Limb (tissue), 2 donors: ENCODE measurements around the gene SF3B2.
"Not testable (repeated sequence)": the region's sequence is repeated elsewhere in the genome, so short reads cannot be mapped to it uniquely, and the experiment has no call there.

Experiments
- DNase-seq, 2 donors: peaks; one replicate each; pipeline ENCODE4 v3.0.0-alpha.2; 2016; ENCODE audit errors: extremely low spot score in 2 of 2

The SF3B2 gene

GRCh38 chr11:66071381-66071801 is 19.2 kb downstream of the SF3B2 start:
- DNase-seq, result no peak

DNA sequence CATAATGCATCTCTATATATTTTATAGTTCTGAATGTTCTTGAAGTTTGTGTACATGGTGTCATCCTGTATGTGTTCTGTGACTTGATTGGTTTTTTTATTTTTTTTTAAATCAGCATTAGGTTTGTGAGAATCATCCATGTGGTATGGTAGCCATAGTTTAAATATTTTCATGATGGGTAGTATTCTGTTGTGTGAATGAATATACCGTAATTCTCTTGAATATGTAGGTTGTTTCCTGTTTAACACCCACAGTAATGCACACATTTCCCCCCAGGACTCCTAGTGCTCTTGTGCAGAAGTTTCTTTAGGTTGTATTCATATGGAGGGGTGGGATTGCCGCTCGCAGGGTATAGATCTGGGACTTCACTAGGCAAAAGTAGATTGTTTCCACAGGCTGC is 19.9 kb downstream of the SF3B2 start:
- no peak for DNase-seq

DNA sequence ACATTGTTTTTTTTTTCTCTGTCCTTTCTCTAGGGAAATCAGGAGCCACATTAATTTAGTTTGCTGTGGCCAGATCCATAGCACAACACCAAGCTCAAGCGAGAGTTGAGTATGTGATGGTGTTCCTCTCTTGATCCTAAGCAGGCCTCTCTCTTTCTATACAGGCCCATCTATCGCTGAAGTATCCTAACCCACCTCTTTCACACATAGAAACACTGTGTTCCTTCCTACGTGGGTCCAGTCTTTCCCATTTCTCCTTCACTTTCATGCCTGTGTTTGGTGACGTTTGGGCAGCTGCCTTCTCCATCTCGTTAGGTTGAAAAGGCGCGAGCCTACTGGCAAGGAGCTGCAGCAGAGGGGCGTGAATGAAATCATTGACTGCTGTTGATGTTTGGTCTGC is 20.4 kb downstream of the SF3B2 start:
- DNase-seq, result no peak

DNA sequence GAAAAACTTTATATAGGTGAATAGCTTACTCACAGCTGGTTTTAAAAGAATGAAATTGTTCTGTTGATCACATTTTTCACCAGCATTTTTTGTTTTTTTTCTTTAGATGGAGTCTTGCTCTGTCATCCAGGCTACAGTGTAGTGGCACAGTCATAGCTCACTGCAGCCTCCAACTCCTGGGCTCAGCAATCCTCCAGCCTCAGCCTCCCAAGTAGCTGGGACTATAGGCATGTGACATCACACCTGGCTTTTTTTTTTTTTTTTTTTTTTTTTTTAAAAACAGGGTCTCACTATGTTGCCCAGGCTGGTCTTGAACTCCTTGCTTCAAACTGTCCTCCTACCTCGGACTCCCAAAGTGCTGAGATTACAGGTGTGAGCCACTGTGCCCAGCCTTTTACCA is 21.5 kb downstream of the SF3B2 start:
- no peak for DNase-seq

GRCh38 chr11:66075273-66075672 is 23.1 kb downstream of the SF3B2 start:
- no peak for DNase-seq

DNA sequence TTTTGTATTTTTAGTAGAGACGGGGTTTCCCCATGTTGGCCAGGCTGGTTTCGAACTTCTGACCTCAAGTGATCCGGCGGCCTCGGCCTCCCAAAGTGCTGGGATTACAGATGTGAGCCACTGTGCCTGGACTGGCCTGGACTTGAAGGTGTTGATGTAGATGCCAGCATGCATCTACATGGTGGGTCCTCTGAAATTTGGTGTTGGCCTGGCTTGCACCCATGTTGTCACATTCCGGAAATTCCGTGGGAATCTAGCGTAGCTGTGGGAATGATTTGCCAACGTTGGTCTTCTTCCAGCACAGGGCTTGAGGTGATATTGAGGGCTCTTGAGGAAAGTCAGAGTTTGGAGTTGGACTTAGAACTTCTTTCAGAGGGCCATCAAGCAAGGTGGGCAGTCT is 24.4 kb downstream of the SF3B2 start:
- no peak for DNase-seq

DNA sequence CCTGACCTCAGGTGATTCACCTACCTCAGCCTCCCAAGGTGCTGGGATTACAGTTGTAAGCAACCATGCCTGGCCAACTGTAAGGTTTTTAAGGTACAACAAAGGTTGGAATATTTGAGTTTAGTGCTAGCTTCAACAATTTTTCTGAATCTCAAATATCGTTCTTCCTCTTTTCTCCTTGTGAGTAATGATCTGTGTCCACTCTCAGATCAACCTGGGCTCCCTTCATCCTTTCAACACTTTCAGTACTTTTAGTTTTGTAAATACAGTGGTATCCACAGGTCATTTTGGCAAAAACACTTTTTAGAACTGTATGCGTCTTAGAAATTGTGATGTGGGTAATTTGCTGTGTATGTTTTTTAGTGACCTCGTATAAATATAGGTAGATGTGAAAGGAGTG is 25.8 kb downstream of the SF3B2 start:
- no peak for DNase-seq

- DNase-seq, result not testable (repeated sequence)
These were observed 26.8 kb downstream of the SF3B2 start for GRCh38 chr11:66078949-66079348.

- no peak for DNase-seq
These were observed 28.1 kb downstream of the SF3B2 start for GRCh38 chr11:66080055-66080817.

DNA sequence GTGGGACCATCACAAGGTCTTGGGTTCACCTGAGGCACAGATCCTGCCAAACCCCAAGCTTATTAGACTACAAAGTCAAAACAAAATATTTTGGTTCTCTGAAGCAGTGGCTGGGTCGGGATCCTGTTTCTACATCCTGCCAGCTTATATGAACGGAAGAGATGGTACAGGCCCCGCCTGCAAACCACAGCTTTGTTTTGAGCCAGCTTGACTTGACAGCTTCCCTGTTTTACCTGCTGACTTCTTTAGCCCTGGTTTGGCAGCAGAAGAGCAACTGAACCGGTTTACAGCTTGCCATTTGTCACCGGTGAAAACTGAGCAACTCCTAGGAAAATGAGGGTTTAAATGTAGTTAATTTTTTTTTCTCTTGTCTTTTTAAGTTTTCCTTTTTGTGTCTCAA is 29.3 kb downstream of the SF3B2 start:
- DNase-seq, result no peak

GRCh38 chr11:66082946-66083698 is 31.0 kb downstream of the SF3B2 start:
- no peak for DNase-seq

GRCh38 chr11:66083767-66084166 is 31.6 kb downstream of the SF3B2 start:
- DNase-seq, result no peak

DNA sequence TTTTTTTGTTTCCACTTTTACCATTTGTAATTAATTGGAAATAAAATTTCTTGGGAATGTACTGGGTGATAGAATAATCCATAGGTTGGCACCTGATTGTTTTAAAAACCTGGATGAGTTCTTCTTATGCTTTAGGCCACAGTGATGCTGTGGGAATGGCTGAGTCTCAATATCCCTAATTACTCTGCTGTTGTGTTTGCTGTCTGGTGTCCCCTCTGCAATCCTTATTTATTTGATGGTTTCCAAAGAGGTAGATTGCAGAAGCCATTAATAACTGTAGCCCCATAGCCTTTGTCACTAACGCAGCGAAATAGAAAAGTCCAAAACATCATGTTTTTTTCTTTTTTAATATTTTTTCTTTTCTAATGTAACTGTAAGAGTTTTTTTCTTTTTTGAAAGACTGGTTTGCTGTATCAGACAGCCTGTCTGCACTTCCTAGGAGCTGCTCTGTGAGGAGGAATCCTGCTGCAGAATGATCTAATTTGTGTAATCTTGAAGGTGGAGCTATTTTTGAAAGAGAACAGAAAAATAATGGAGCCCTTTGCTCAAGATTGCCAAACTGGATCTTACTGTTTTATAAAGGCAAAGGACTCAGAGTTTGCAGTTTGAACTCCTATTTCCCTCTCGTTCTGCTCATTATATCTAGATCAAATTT is 32.8 kb downstream of the SF3B2 start:
- DNase-seq, result no peak

DNA sequence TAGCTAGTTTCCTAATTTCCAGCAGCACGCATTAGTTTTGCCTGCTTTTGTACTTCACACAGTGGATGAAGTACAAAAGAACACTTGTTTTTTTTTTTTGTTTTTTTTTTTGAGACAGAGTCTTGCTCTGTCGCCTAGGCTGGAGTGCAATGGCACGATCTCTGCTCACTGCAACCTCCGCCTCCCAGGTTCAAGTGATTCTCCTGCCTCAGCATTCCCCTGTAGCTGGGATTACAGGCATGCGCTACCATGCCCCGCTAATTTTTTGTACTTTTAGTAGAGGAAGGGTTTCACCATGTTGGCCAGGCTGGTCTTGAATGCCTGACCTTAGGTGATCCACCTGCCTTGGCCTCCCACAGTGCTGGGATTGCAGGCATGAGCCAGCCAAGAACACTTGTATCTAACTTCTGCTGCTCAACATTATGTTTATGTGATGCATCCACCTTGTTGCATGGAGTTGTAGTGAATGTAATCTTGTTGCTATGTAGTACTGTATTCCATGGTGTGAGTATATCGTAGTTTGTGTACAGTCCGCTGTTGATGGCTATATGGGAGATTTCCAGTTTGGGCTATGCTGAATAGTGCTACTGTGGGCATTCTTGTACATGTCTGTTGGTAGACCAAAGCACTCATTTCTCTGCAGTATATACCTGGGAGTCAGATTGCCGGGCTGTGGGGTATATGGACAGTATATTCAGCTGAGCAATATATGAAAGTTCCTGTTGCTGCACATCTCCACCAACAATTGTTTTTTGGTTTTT is 35.2 kb downstream of the SF3B2 start:
- no peak for DNase-seq

DNA sequence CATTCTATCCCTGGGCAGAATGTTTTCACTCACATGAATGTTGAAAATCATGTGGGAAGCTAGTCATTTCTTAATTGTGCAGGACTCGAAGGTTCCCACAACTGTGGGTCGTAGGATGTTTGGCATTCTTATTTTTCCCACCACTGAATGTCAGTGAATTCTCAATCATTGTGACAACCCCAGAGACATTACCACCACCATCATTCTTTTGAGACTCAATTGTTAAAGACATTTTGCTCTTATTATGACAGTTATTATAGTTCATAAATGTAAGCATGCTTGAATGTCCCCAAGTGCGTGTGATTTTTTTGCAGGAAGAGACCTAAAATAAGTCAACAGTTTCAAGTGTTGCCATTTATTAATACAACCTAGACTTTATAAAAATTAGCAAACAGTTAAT is 36.9 kb downstream of the SF3B2 start:
- no peak for DNase-seq

DNA sequence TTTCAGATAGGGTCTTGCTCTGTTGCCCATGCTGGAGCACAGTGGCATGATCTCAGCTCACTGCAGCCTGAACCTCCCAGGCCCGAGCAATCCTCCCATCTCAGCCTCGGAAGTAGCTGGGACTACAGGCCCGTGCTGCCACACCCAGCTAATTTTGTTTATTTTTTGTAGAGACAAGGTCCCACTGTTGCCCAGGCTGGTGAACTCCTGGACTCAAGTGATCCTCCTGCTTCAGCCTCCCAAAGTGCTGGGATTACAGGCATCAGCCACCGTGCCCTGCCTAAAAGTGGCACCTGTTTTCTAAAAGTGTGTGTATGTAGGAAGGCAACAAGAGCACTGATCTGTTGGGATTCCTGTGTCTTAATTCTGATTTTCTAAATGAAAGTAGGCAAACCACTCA is 38.1 kb downstream of the SF3B2 start:
- no peak for DNase-seq

DNA sequence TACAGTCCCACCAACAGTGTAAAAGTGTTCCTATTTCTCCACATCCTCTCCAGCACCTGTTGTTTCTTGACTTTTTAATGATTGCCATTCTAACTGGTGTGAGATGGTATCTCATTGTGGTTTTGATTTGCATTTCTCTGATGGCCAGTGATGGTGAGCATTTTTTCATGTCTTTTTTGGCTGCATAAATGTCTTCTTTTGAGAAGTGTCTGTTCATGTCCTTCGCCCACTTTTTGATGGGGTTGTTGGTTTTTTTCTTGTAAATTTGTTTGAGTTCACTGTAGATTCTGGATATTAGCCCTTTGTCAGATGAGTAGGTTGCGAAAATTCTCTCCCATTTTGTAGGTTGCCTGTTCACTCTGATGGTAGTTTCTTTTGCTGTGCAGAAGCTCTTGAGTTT is 40.0 kb downstream of the SF3B2 start:
- not testable (repeated sequence) for DNase-seq

DNA sequence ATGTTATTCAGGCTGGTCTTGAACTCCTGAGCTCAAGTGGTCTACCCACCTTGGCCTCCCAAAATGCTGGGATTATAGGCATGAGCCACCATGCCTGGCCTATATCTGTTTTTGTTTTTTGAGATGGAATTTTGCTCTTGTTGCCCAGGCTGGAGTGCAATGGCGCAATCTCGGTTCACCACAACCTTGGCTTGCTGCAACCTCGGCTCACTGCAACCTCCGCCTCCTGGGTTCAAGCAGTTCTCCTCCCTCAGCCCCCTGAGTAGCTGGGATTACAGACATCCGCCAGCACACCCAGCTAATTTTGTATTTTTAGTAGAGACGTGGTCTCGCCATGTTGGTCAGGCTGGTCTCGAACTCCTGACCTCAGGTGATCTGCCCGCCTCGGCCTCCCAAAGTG is 47.6 kb downstream of the SF3B2 start:
- DNase-seq, result not testable (repeated sequence)

- DNase-seq, result peak in 1 of 2 donors; percentile 57
These were observed 48.3 kb downstream of the SF3B2 start for GRCh38 chr11:66100272-66101065.

DNA sequence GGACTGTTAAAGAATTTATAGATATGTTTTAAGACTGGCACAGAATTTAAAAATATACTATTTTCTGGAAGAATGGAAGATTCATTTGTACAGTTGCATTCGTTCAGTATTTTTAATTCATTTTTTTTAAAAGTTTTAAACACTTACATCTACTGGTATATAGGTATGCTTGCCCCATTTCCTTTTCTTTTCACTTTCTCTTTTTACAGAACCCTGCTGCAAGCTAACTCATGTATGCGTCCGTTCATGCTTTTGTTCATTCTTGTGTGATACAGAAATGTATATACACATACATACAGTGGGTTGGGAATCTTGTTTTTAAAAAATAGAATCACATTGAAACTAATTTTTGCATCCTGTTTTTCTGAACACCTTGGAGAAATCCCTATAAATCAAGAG is 48.9 kb downstream of the SF3B2 start:
- DNase-seq, result no peak

DNA sequence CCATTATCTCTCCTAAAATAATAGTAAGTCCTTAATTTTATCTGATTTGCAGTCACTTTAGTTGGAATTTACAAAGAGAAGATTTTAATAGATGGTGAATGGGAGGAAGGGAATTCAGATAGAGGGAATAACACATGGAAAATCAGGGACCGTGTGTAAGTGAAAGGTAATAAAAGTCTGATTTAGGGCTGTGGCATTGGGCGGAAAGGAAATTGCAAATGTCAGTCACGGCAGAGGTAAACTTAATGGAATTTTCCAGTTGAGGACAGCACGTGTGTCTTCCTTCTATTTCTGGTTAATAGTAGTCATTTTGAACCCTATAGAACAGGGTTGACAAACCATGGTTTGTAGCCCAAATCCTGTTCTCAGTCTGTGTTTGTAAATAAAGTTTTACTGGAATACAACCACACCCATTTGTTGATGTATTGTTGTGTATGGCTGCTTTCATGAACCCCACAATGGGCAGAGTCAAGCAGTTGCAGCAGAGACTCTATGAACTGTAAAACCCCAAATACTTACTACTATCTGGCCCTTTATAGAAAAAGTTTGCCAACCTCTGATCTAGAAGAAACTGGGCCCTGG is 52.0 kb downstream of the SF3B2 start:
- DNase-seq, result no peak
